ENCODE results near the gene PDLIM7. TPM values are rescaled to one million over a fixed set of nuclear protein-coding genes. Genes with fewer than 3 reads are reported as not detected.

The PDLIM7 gene
- total and polyA plus RNA-seq, 2 of the 8 experiments (the other 6 are each of a cell fraction or from before 2014, with no cell fraction given): 67.3 to 94.2 TPM

GRCh38 chr5:177447066-177447610 lies 50.3 kb downstream of the PDLIM7 start (continued):
- TF ChIP-seq HDAC6 (IDR thresholded peaks at IDR 0.05; ENCODE audit: low read depth, low read length): no peak

All from H1 (cell line).